A673 (cell line): ENCODE data around the gene PRKAG2. TPM values are rescaled to one million over a fixed set of nuclear protein-coding genes. Genes with fewer than 3 reads are reported as not detected.

Experiments
- BruUV-seq: library from RNA; stranded (reverse); fragments of 400-500 nt; replicated peaks from 2 replicates; lab custom pipeline; 2021; lab: Mats Ljungman, UMichigan
- CTCF ChIA-PET: fragments of 300-600 bp; sonication (Branson Sonifier 250); formaldehyde crosslinking; loops from one replicate; lab custom pipeline; 2022; ENCODE audit warnings: antibody characterized with exemption; lab: Charles Lee
- POLR2A ChIA-PET: fragments of 300-600 bp; sonication (Branson Sonifier 250); formaldehyde crosslinking; loops from one replicate; lab custom pipeline; 2022; ENCODE audit warnings: antibody characterized with exemption; ENCODE audit not compliant: low non-redundant PET; lab: Charles Lee
- DNase-seq: peaks from one replicate; pipeline ENCODE4 v3.0.0-alpha.2; 2015; ENCODE audit warnings: low spot score
- H3K27ac ChIP-seq: fragments of 200-600 bp; sonication (generic); 2 replicates; pipeline ENCODE4 v1.5.1; 2016; ENCODE audit warnings: mixed run types, low read depth, mild to moderate bottlenecking, mixed read lengths, antibody characterized with exemption, low read length; ENCODE audit not compliant: poor library complexity, severe bottlenecking
- H3K27me3 ChIP-seq: fragments of 200-600 bp; sonication (generic); replicated peaks from 2 replicates; pipeline ENCODE4 v1.6.1; 2017; ENCODE audit warnings: mixed run types, low read depth, mild to moderate bottlenecking, mixed read lengths, antibody characterized with exemption, low read length; ENCODE audit not compliant: insufficient read depth, poor library complexity
- H3K36me3 ChIP-seq: fragments of 200-600 bp; sonication (generic); 2 replicates; pipeline ENCODE4 v1.6.1; 2016; ENCODE audit warnings: mixed run types, mild to moderate bottlenecking, mixed read lengths, antibody characterized with exemption, low read length; ENCODE audit not compliant: insufficient read depth, poor library complexity, severe bottlenecking
- H3K4me1 ChIP-seq: fragments of 200-600 bp; sonication (generic); 2 replicates; pipeline ENCODE4 v1.6.1; 2017; ENCODE audit warnings: mixed run types, mild to moderate bottlenecking, mixed read lengths, antibody characterized with exemption, low read length; ENCODE audit not compliant: insufficient read depth, poor library complexity, severe bottlenecking
- H3K4me3 ChIP-seq: fragments of 200-600 bp; sonication (generic); 2 replicates; pipeline ENCODE4 v1.5.1; 2016; ENCODE audit warnings: low read depth, mixed run types, mild to moderate bottlenecking, mixed read lengths, low read length; ENCODE audit not compliant: poor library complexity, severe bottlenecking
- H3K9me3 ChIP-seq: fragments of 200-600 bp; sonication (generic); 2 replicates; pipeline ENCODE4 v1.6.1; 2016; ENCODE audit warnings: mixed run types, low read depth, mild to moderate bottlenecking, mixed read lengths, antibody characterized with exemption, low read length; ENCODE audit not compliant: poor library complexity, severe bottlenecking
- CTCF ChIP-seq: fragments of 300-800, 200-600 bp; sonication (generic); conservative IDR thresholded peaks from 2 replicates; pipeline ENCODE4 v1.5.1; 2017; ENCODE audit warnings: low read depth, mild to moderate bottlenecking, antibody characterized with exemption, low read length, moderate library complexity, mixed read lengths
- EZH2 ChIP-seq: fragments of 200-600 bp; sonication (generic); IDR thresholded peaks from 2 replicates; pipeline ENCODE4 v1.6.1; 2017; ENCODE audit warnings: borderline replicate concordance, low read depth, mild to moderate bottlenecking, mixed read lengths, antibody characterized with exemption, low read length; ENCODE audit not compliant: poor library complexity, severe bottlenecking
- intact Hi-C: fragments of 100-400 bp; cut with micrococcal nuclease; formaldehyde crosslinking; loops from one replicate; pipeline ENCODE4 v1.10.0; 2022; ENCODE audit not compliant: unreplicated experiment
- total RNA-seq: library from RNA; stranded (reverse); gene quantifications from 2 replicates; pipeline ENCODE4 v1.2.3, GENCODE V29; 2021

PRKAG2 gene
- total RNA-seq, 1 experiment from 2014 or later: 11.6 TPM

- no TSS peak for BruUV-seq
- no peaks in the 10 kb centered on the region for H3K36me3 ChIP-seq
- intact Hi-C loops: no loop called here
- ChIA-PET POLR2A (no interaction called here), CTCF (no interaction called here)
- no peaks in the 10 kb centered on the region for H3K4me1 ChIP-seq
- H3K9me3 ChIP-seq: no peaks in the 10 kb centered on the region
- no peak overlapping the region for H3K27ac ChIP-seq
- DNase-seq: no peak
- H3K27me3 ChIP-seq: no peaks in the 10 kb centered on the region
- no peak overlapping the region for H3K4me3 ChIP-seq
- TF ChIP-seq CTCF (no peak), EZH2 (no peak)
Measured at GRCh38 chr7:151586531-151587260, 290.2 kb downstream of the PRKAG2 start.

GRCh38 chr7:151585744-151586393 lies 291.0 kb downstream of the PRKAG2 start:
- BruUV-seq: no TSS peak
- intact Hi-C loops: no loop called here
- POLR2A ChIA-PET: no interaction called here
- Histone ChIP-seq H3K4me3 (no peak overlapping the region), H3K36me3 (no peaks in the 10 kb centered on the region), H3K4me1 (no peaks in the 10 kb centered on the region), H3K27me3 (no peaks in the 10 kb centered on the region), H3K9me3 (no peaks in the 10 kb centered on the region), H3K27ac (no peak overlapping the region)
- TF ChIP-seq EZH2: no peak
- no peak for TF ChIP-seq CTCF
- peak; percentile 22 for DNase-seq
- CTCF ChIA-PET: no interaction called here

GRCh38 chr7:151581741-151582140 lies 295.2 kb downstream of the PRKAG2 start:
- H3K4me3 ChIP-seq: no peak overlapping the region
- intact Hi-C loops: no loop called here
- H3K9me3 ChIP-seq: peaks cover 7% of the 10 kb centered on the region
- CTCF ChIA-PET: no interaction called here
- no peaks in the 10 kb centered on the region for H3K27me3 ChIP-seq
- H3K27ac ChIP-seq: no peak overlapping the region
- no TSS peak for BruUV-seq
- no peak for DNase-seq
- H3K4me1 ChIP-seq: no peaks in the 10 kb centered on the region
- no peak for TF ChIP-seq EZH2
- no peak for TF ChIP-seq CTCF
- no peaks in the 10 kb centered on the region for H3K36me3 ChIP-seq
- POLR2A ChIA-PET: no interaction called here
